Measurements from ENCODE around the gene NAGK.

NAGK gene

GRCh38 chr2:71113843-71114242 lies 45.4 kb downstream of the NAGK start:
- Histone ChIP-seq H3K27me3 (ENCODE audit: control insufficient read depth, insufficient read depth, low read length) (no peaks in the 10 kb centered on the region), H3K27ac (ENCODE audit: low read length) (no peak overlapping the region), H3K4me1 (ENCODE audit: control insufficient read depth, insufficient read depth, low read length) (no peaks in the 10 kb centered on the region; the same call in 1 of the 2 replicates), H3K36me3 (ENCODE audit: control insufficient read depth, insufficient read depth, low read length) (no peaks in the 10 kb centered on the region; the same call in 1 of the 2 replicates), H3K4me3 (ENCODE audit: low read length) (no peak overlapping the region), H3K9me3 (ENCODE audit: control insufficient read depth, insufficient read depth, low read length) (no peaks in the 10 kb centered on the region)
- no peak for DNase-seq (ENCODE audit: low read depth, low spot score)
- no CpG with 5 or more reads among the region's 1 CpG for WGBS (ENCODE audit: insufficient coverage, insufficient read length)

- no peak overlapping the region for H3K4me3 ChIP-seq (ENCODE audit: low read length)
- no peaks in the 10 kb centered on the region for H3K4me1 ChIP-seq (ENCODE audit: control insufficient read depth, insufficient read depth, low read length)
- H3K27ac ChIP-seq (ENCODE audit: low read length) = no peak overlapping the region
- no peaks in the 10 kb centered on the region for H3K27me3 ChIP-seq (ENCODE audit: control insufficient read depth, insufficient read depth, low read length)
- DNase-seq (ENCODE audit: low read depth, low spot score) = no peak
- H3K36me3 ChIP-seq (ENCODE audit: control insufficient read depth, insufficient read depth, low read length) = no peaks in the 10 kb centered on the region; the same call in 1 of the 2 replicates
- H3K9me3 ChIP-seq (ENCODE audit: control insufficient read depth, insufficient read depth, low read length) = no peaks in the 10 kb centered on the region
These were observed 48.6 kb downstream of the NAGK start for GRCh38 chr2:71117063-71117462.

GRCh38 chr2:71120195-71120594 lies 51.7 kb downstream of the NAGK start:
- H3K36me3 ChIP-seq (ENCODE audit: control insufficient read depth, insufficient read depth, low read length) = no peaks in the 10 kb centered on the region
- no peaks in the 10 kb centered on the region for H3K27me3 ChIP-seq (ENCODE audit: control insufficient read depth, insufficient read depth, low read length)
- DNase-seq (ENCODE audit: low read depth, low spot score) = no peak
- no peaks in the 10 kb centered on the region for H3K9me3 ChIP-seq (ENCODE audit: control insufficient read depth, insufficient read depth, low read length)
- H3K4me1 ChIP-seq (ENCODE audit: control insufficient read depth, insufficient read depth, low read length) = no peaks in the 10 kb centered on the region
- no CpG with 5 or more reads among the region's 6 CpGs for WGBS (ENCODE audit: insufficient coverage, insufficient read length)
- H3K4me3 ChIP-seq (ENCODE audit: low read length) = no peak overlapping the region
- no peak overlapping the region for H3K27ac ChIP-seq (ENCODE audit: low read length)

- Histone ChIP-seq H3K36me3 (ENCODE audit: control insufficient read depth, insufficient read depth, low read length) (no peaks in the 10 kb centered on the region), H3K4me1 (ENCODE audit: control insufficient read depth, insufficient read depth, low read length) (no peaks in the 10 kb centered on the region), H3K27me3 (ENCODE audit: control insufficient read depth, insufficient read depth, low read length) (no peaks in the 10 kb centered on the region), H3K4me3 (ENCODE audit: low read length) (no peak overlapping the region), H3K27ac (ENCODE audit: low read length) (no peak overlapping the region), H3K9me3 (ENCODE audit: control insufficient read depth, insufficient read depth, low read length) (no peaks in the 10 kb centered on the region)
- no peak for DNase-seq (ENCODE audit: low read depth, low spot score)
- no CpG with 5 or more reads among the region's 1 CpG for WGBS (ENCODE audit: insufficient coverage, insufficient read length)
These were observed 53.0 kb downstream of the NAGK start for GRCh38 chr2:71121479-71121878.

- no peaks in the 10 kb centered on the region for H3K27me3 ChIP-seq (ENCODE audit: control insufficient read depth, insufficient read depth, low read length)
- no peak for DNase-seq (ENCODE audit: low read depth, low spot score)
- H3K4me1 ChIP-seq (ENCODE audit: control insufficient read depth, insufficient read depth, low read length) = no peaks in the 10 kb centered on the region
These were observed 54.2 kb downstream of the NAGK start for GRCh38 chr2:71122387-71123298.

GRCh38 chr2:71125506-71126294 lies 57.3 kb downstream of the NAGK start:
- DNase-seq (ENCODE audit: low read depth, low spot score) = no peak
- no peak overlapping the region for H3K27ac ChIP-seq (ENCODE audit: low read length)
- H3K27me3 ChIP-seq (ENCODE audit: control insufficient read depth, insufficient read depth, low read length) = no peaks in the 10 kb centered on the region
- H3K4me3 ChIP-seq (ENCODE audit: low read length) = no peak overlapping the region
- no peaks in the 10 kb centered on the region for H3K9me3 ChIP-seq (ENCODE audit: control insufficient read depth, insufficient read depth, low read length)
- H3K4me1 ChIP-seq (ENCODE audit: control insufficient read depth, insufficient read depth, low read length) = no peaks in the 10 kb centered on the region
- no peaks in the 10 kb centered on the region for H3K36me3 ChIP-seq (ENCODE audit: control insufficient read depth, insufficient read depth, low read length)
- WGBS (ENCODE audit: insufficient coverage, insufficient read length) = no CpG with 5 or more reads among the region's 7 CpGs

More at GRCh38 chr2:71122387-71123298, 54.2 kb downstream of the NAGK start:
- Histone ChIP-seq H3K27ac (ENCODE audit: low read length) (no peak overlapping the region), H3K4me3 (ENCODE audit: low read length) (no peak overlapping the region), H3K36me3 (ENCODE audit: control insufficient read depth, insufficient read depth, low read length) (no peaks in the 10 kb centered on the region), H3K9me3 (ENCODE audit: control insufficient read depth, insufficient read depth, low read length) (no peaks in the 10 kb centered on the region)
- WGBS (ENCODE audit: insufficient coverage, insufficient read length) = no CpG with 5 or more reads among the region's 7 CpGs

- H3K9me3 ChIP-seq (ENCODE audit: control insufficient read depth, insufficient read depth, low read length) = no peaks in the 10 kb centered on the region
- H3K27ac ChIP-seq (ENCODE audit: low read length) = no peak overlapping the region
- no peaks in the 10 kb centered on the region for H3K27me3 ChIP-seq (ENCODE audit: control insufficient read depth, insufficient read depth, low read length)
- no peak overlapping the region for H3K4me3 ChIP-seq (ENCODE audit: low read length)
- 100% methylated on average over 1 of the region's 3 CpGs for WGBS (ENCODE audit: insufficient coverage, insufficient read length)
- no peak for DNase-seq (ENCODE audit: low read depth, low spot score)
- H3K4me1 ChIP-seq (ENCODE audit: control insufficient read depth, insufficient read depth, low read length) = no peaks in the 10 kb centered on the region
- no peaks in the 10 kb centered on the region for H3K36me3 ChIP-seq (ENCODE audit: control insufficient read depth, insufficient read depth, low read length)
These were observed 58.5 kb downstream of the NAGK start for GRCh38 chr2:71126957-71127356.
